GM12874 (cell line): ENCODE measurements around the gene ZBP1.

Source experiments
- CTCF ChIP-seq: IDR thresholded peaks from 2 replicates; pipeline ENCODE4 v1.5.1; 2011; ENCODE audit warnings: low read depth, mild to moderate bottlenecking, control low read depth, low read length, moderate library complexity; ENCODE audit not compliant: insufficient read depth

Gene ZBP1

GRCh38 chr20:57620274-57620990 is at the start of gene ZBP1:
TSS of gene ZBP1 (minus strand) at chr20:57620426. CDS start at chr20:57620295, 131 bp downstream.
- no peak for TF ChIP-seq CTCF

- TF ChIP-seq CTCF: no peak
Observed at GRCh38 chr20:57669632-57670031, 49.4 kb upstream of the ZBP1 start.

GRCh38 chr20:57667924-57668782 is 47.9 kb upstream of the ZBP1 start:
- no peak for TF ChIP-seq CTCF

GRCh38 chr20:57667388-57667787 is 47.2 kb upstream of the ZBP1 start:
- no peak for TF ChIP-seq CTCF

GRCh38 chr20:57666834-57667157 is 46.6 kb upstream of the ZBP1 start:
- TF ChIP-seq CTCF: no peak

GRCh38 chr20:57666106-57666833 is 46.0 kb upstream of the ZBP1 start:
- TF ChIP-seq CTCF: no peak

GRCh38 chr20:57665589-57665971 is 45.4 kb upstream of the ZBP1 start:
- TF ChIP-seq CTCF: no peak
